Activated T-helper 1 cell treated with Interleukin-2 at 50 U/mL for 16 hours (primary cell): ENCODE data around the gene DPP6.

Source experiments
- DNase-seq: peaks from one replicate; pipeline ENCODE4 v3.0.0-alpha.2; 2020; ENCODE audit warnings: low read depth

The DPP6 gene

GRCh38 chr7:154540596-154540995 is 488.4 kb downstream of the DPP6 start:
- no peak for DNase-seq

- DNase-seq, result no peak
These were observed 489.4 kb downstream of the DPP6 start for GRCh38 chr7:154541606-154542005.

GRCh38 chr7:154546946-154547587 is 494.9 kb downstream of the DPP6 start:
- DNase-seq, result no peak

- no peak for DNase-seq
These were observed 501.6 kb downstream of the DPP6 start for GRCh38 chr7:154553711-154554265.

- no peak for DNase-seq
These were observed 507.3 kb downstream of the DPP6 start for GRCh38 chr7:154559454-154559853.

- DNase-seq, result no peak
These were observed 512.5 kb downstream of the DPP6 start for GRCh38 chr7:154564676-154565075.

- no peak for DNase-seq
These were observed 514.7 kb downstream of the DPP6 start for GRCh38 chr7:154566877-154567276.

GRCh38 chr7:154568346-154568745 is 516.1 kb downstream of the DPP6 start:
- DNase-seq, result no peak

GRCh38 chr7:154569916-154570315 is 517.7 kb downstream of the DPP6 start:
- no peak for DNase-seq

GRCh38 chr7:154571772-154572171 is 519.6 kb downstream of the DPP6 start:
- no peak for DNase-seq

- no peak for DNase-seq
These were observed 522.0 kb downstream of the DPP6 start for GRCh38 chr7:154574235-154574634.

GRCh38 chr7:154575497-154575896 is 523.3 kb downstream of the DPP6 start:
- no peak for DNase-seq

GRCh38 chr7:154576604-154577003 is 524.4 kb downstream of the DPP6 start:
- no peak for DNase-seq

- no peak for DNase-seq
These were observed 525.1 kb downstream of the DPP6 start for GRCh38 chr7:154577141-154577873.

- no peak for DNase-seq
These were observed 526.1 kb downstream of the DPP6 start for GRCh38 chr7:154578336-154578735.

GRCh38 chr7:154579711-154580110 is 527.5 kb downstream of the DPP6 start:
- DNase-seq, result no peak

GRCh38 chr7:154581251-154581890 is 529.2 kb downstream of the DPP6 start:
- no peak for DNase-seq

GRCh38 chr7:154583454-154583853 is 531.3 kb downstream of the DPP6 start:
- DNase-seq, result no peak

- no peak for DNase-seq
These were observed 532.4 kb downstream of the DPP6 start for GRCh38 chr7:154584352-154585252.

GRCh38 chr7:154587792-154588191 is 535.6 kb downstream of the DPP6 start:
- no peak for DNase-seq

GRCh38 chr7:154591544-154591943 is 539.3 kb downstream of the DPP6 start:
- no peak for DNase-seq

GRCh38 chr7:154592388-154592787 is 540.2 kb downstream of the DPP6 start:
- no peak for DNase-seq
